ENCODE measurements around the gene HOXD9. TPM values are rescaled to one million over a fixed set of nuclear protein-coding genes. Genes with fewer than 3 reads are reported as not detected.

The HOXD9 gene
- total RNA-seq, 1 donor from 2014 or later: not detected

DNA sequence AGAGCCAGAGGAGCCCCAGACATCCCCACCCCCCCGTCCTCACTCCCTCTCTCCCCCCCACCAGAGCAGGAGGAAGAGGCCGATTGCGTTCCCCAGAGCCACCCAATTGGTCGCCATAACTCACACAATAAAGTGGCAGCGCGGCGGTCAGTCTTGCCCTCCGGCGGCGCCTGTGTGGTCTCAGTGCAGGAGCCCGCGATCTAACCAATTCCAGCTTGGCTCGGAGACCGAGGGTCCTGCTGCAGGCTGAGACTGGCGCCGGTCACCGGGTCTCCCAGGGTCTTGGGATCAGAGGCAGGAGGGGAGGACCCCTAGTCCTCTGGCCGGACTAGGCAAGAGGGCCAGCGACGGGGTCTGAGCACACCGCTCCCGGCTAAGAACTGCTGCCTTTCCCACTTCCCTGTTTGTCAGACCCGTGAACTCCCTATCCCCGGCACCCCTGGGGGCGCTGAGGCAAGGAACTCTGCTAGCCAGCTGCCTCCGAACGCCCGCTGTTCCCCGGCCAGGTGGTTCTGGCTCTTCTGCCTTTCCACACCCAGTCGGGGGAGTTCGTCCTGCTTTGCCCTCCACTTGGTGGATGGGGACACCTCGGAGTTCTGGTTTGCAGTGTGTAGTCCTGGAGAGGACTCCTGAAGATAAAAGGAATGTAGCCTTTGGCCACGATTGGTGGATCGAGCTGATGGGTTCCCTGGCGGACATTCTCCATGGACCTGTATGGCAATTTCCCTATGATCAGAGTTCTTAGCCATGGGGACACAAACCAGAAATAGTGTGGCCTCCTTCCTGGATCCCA lies 24.0 kb upstream of the HOXD9 start:
- no peak for DNase-seq (ENCODE audit: low spot score in 2 of 2)
- Histone ChIP-seq H3K27ac (no peak overlapping the region), H3K4me1 (peaks cover 13 to 14% of the 10 kb centered on the region in 2 donors), H3K36me3 (no peaks in the 10 kb centered on the region), H3K27me3 (peaks cover 60% of the 10 kb centered on the region), H3K9me3 (no peaks in the 10 kb centered on the region), H3K4me3 (no peak overlapping the region)
- TF ChIP-seq, protein P1, sequence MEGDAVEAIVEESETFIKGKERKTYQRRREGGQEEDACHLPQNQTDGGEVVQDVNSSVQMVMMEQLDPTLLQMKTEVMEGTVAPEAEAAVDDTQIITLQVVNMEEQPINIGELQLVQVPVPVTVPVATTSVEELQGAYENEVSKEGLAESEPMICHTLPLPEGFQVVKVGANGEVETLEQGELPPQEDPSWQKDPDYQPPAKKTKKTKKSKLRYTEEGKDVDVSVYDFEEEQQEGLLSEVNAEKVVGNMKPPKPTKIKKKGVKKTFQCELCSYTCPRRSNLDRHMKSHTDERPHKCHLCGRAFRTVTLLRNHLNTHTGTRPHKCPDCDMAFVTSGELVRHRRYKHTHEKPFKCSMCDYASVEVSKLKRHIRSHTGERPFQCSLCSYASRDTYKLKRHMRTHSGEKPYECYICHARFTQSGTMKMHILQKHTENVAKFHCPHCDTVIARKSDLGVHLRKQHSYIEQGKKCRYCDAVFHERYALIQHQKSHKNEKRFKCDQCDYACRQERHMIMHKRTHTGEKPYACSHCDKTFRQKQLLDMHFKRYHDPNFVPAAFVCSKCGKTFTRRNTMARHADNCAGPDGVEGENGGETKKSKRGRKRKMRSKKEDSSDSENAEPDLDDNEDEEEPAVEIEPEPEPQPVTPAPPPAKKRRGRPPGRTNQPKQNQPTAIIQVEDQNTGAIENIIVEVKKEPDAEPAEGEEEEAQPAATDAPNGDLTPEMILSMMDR (IDR thresholded peaks at IDR 0.05): no peak
- intact Hi-C loops (cut with DNase I): loop anchor here (5.0 to 10.0 kb wide), 3 partner anchors 846 to 1764 kb away; partner anchors contain the start of gene SP9

DNA sequence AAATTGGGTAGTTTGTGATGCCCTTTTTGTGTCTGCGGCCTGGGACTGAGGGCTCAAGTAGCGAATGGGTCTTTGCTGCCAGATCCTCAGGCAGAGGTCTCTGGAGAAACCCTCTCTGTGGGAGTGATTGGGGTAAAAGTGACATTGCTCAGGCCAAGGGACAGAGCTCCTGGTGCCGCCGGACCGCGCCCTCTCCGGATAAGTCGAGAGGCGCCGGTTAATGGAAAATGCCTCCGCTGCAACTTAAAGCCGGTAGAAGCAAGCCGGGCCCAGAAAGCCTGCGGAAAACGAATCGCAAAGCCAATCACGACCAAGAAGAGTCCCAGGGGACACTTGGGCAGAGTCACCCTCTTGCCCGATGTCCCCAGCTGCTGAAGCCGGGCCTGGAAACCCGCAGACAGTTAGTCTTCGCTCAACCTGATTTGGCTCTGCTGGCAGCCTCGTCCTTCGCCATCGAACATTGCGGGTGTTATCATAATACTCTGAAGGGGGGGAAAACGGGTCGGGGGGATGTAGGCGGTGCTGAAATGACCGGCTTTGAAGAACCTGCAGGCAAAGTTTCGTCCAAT lies 23.3 kb upstream of the HOXD9 start:
- no peaks in the 10 kb centered on the region for H3K9me3 ChIP-seq
- no peaks in the 10 kb centered on the region for H3K36me3 ChIP-seq
- peaks cover 58% of the 10 kb centered on the region for H3K27me3 ChIP-seq
- TF ChIP-seq, protein P1 (IDR thresholded peaks at IDR 0.05): no peak
- intact Hi-C loops (cut with DNase I): loop anchor here (5.0 to 10.0 kb wide), 3 partner anchors 847 to 1764 kb away; partner anchors contain the start of gene SP9
- H3K27ac ChIP-seq: no peak overlapping the region
- peaks cover 13 to 18% of the 10 kb centered on the region in 2 donors for H3K4me1 ChIP-seq
- peak in 1 of 2 donors; percentile 40 for DNase-seq (ENCODE audit: low spot score in 2 of 2)
- no peak overlapping the region for H3K4me3 ChIP-seq

GRCh38 chr2:176099728-176100546 lies 22.6 kb upstream of the HOXD9 start, which contains the start of gene HOXD12:
TSS of gene HOXD12 (plus strand) at chr2:176099795. CDS start at chr2:176099802, 7 bp downstream.
- peak in 1 of 2 donors; percentile 60 for DNase-seq (ENCODE audit: low spot score in 2 of 2)

DNA sequence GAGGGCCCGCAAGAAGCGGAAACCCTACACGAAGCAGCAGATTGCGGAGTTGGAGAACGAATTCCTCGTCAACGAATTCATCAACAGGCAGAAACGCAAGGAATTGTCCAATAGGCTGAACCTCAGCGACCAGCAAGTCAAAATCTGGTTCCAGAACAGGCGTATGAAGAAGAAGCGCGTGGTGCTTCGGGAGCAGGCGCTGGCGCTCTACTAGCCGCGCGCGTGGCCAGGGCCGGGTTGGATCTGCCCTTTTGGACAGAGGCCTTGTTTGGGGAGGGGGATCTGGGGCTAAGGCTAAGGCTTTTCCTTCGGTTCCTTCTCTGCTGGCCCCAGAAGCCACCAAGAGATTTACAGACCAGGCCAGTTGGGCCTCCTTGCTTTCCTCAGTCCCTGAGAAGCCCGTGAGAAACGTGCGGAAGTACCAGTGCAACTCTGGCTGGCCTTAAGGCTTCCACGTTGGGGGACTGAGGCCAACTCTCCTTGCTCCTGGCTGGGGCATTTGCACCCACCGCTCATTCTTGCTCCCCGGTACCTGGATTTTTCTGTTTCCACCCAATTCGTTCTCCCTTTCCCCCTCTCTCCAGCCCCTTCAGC lies 21.9 kb upstream of the HOXD9 start:
- intact Hi-C loops (cut with DNase I): loop anchor here (10.0 kb wide), 1 partner anchor 916 kb away; the partner anchor contains the start of gene ATP5MC3
- peak in 1 of 2 donors; percentile 22 for DNase-seq (ENCODE audit: low spot score in 2 of 2)
- H3K27ac ChIP-seq: no peak overlapping the region
- H3K4me1 ChIP-seq: peaks cover 13 to 24% of the 10 kb centered on the region in 2 donors
- no peaks in the 10 kb centered on the region for H3K36me3 ChIP-seq
- TF ChIP-seq, protein P1 (IDR thresholded peaks at IDR 0.05): no peak
- no peak overlapping the region for H3K4me3 ChIP-seq
- H3K9me3 ChIP-seq: no peaks in the 10 kb centered on the region
- peaks cover 56% of the 10 kb centered on the region for H3K27me3 ChIP-seq

More at GRCh38 chr2:176099728-176100546, 22.6 kb upstream of the HOXD9 start, which contains the start of gene HOXD12:
- no peaks in the 10 kb centered on the region for H3K36me3 ChIP-seq
- peaks cover 13 to 24% of the 10 kb centered on the region in 2 donors for H3K4me1 ChIP-seq
- H3K9me3 ChIP-seq: no peaks in the 10 kb centered on the region
- no peak within 1 kb of the TSS for H3K27ac ChIP-seq
- TF ChIP-seq, protein P1 (IDR thresholded peaks at IDR 0.05): no peak
- H3K4me3 ChIP-seq: no peak within 1 kb of the TSS
- peaks cover 59% of the 10 kb centered on the region for H3K27me3 ChIP-seq
- intact Hi-C loops (cut with DNase I): loop anchor here (5.0 to 10.0 kb wide), 4 partner anchors 848 to 1765 kb away; partner anchors contain the start of genes ATP5MC3 and SP9

All from ascending aorta (tissue), 2 donors.